ENCODE measurements around the gene CLEC17A. TPM values are rescaled to one million over a fixed set of nuclear protein-coding genes. Genes with fewer than 3 reads are reported as not detected.
A peak's percentile ranks its signal among the peaks of the same experiment; 100 is the strongest.
"Not testable (repeated sequence)": the region's sequence is repeated elsewhere in the genome, so short reads cannot be mapped to it uniquely, and the experiment has no call there.

Gene CLEC17A
- total RNA-seq, 2 donors from 2014 or later: 0.12 to 0.32 TPM

DNA sequence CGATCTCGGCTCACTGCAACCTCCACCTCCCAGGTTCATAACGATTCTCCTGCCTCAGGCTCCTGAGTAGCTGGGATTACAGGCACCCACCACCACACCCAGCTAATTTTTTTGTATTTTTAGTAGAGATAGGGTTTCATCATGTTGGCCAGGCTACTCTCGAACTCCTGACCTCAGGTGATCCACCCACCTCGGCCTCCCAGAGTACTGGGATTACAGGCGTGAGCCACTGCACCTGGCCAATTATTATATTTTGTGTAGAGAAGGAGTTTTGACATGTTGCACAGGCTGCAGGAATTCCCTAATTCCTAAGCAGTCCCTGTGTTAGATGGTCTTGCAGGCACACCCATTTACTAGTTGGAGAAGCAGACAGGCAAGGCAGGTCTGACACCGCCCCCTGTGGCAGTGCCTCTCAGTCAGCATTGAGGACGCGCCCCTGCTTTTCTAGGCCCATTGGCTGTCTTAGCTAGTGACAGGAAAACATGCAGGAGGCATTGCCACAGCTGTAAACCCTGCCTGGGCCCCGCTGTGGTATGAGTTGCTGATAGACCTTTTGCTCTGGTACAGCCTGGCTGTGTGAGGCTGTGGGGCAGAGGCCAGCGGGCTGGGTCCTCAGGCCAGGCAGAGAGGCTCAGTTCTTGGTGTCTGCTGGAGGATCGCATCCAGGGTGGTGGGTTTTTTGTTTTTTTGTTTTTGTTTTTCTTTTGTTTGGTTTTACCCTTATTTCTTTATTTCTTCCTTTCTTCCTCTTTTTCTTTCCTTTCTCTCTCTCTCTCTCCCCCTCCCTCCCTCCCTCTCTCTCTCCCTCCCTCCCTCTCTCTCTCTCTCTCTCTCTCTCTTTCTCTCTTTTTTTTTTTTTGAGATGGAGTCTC is 31.5 kb upstream of the CLEC17A start:
- peak; percentile 81 for DNase-seq
- H3K27ac ChIP-seq: peak overlapping the region; percentile 60

DNA sequence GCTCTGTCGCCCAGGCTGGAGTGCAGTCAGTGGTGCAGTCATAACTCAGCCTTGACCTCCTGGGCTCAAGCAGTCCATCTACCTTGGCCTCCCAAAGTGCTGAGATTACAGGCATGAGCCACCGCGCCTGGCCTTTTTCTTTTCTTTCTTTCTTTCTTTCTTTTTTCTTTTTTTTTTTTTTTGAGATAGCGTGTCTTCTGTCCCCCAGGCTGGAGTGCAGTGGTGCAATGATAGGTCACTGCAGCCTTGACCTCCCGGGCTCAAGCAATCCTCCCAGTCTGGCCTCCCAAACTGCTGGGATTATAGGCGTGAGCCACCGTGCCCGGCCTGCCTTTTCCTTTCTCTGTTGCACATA is 30.9 kb upstream of the CLEC17A start:
- H3K36me3 ChIP-seq; H3K9ac ChIP-seq (ENCODE audit: low read depth in 2 of 2, low read length in 2 of 2); H3K4me3 ChIP-seq; H3K9me3 ChIP-seq; intact Hi-C loops (cut with DNase I); H3K27me3 ChIP-seq; H3K27ac ChIP-seq; DNase-seq: not testable (repeated sequence)
- H3K4me1 ChIP-seq: peaks cover 14% of the 10 kb centered on the region

More for the DNA sequence above, 31.5 kb upstream of the CLEC17A start:
- TF ChIP-seq, protein P1, sequence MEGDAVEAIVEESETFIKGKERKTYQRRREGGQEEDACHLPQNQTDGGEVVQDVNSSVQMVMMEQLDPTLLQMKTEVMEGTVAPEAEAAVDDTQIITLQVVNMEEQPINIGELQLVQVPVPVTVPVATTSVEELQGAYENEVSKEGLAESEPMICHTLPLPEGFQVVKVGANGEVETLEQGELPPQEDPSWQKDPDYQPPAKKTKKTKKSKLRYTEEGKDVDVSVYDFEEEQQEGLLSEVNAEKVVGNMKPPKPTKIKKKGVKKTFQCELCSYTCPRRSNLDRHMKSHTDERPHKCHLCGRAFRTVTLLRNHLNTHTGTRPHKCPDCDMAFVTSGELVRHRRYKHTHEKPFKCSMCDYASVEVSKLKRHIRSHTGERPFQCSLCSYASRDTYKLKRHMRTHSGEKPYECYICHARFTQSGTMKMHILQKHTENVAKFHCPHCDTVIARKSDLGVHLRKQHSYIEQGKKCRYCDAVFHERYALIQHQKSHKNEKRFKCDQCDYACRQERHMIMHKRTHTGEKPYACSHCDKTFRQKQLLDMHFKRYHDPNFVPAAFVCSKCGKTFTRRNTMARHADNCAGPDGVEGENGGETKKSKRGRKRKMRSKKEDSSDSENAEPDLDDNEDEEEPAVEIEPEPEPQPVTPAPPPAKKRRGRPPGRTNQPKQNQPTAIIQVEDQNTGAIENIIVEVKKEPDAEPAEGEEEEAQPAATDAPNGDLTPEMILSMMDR (IDR thresholded peaks at IDR 0.05): peak; percentile 41
- H3K4me1 ChIP-seq; intact Hi-C loops (cut with DNase I); H3K9me3 ChIP-seq; H3K27me3 ChIP-seq; H3K36me3 ChIP-seq; H3K4me3 ChIP-seq: not testable (repeated sequence)
- peak overlapping the region in 1 of 2 donors; percentile 55 for H3K9ac ChIP-seq (ENCODE audit: low read depth in 2 of 2, low read length in 2 of 2)

GRCh38 chr19:14553042-14553938 is 29.6 kb upstream of the CLEC17A start:
- H3K27me3 ChIP-seq: no peaks in the 10 kb centered on the region
- no peaks in the 10 kb centered on the region for H3K36me3 ChIP-seq
- TF ChIP-seq, protein P1 (IDR thresholded peaks at IDR 0.05): no peak
- no peaks in the 10 kb centered on the region for H3K9me3 ChIP-seq
- no peak overlapping the region for H3K27ac ChIP-seq
- no peak for DNase-seq
- intact Hi-C loops (cut with DNase I): no loop called here
- H3K4me3 ChIP-seq: no peak overlapping the region
- H3K9ac ChIP-seq (ENCODE audit: low read depth in 2 of 2, low read length in 2 of 2): no peak overlapping the region
- H3K4me1 ChIP-seq: peaks cover 14% of the 10 kb centered on the region

- TF ChIP-seq, protein P1 (IDR thresholded peaks at IDR 0.05): no peak
- H3K9me3 ChIP-seq: no peaks in the 10 kb centered on the region
- H3K36me3 ChIP-seq: no peaks in the 10 kb centered on the region
- H3K27me3 ChIP-seq: no peaks in the 10 kb centered on the region
- no peak overlapping the region for H3K9ac ChIP-seq (ENCODE audit: low read depth in 2 of 2, low read length in 2 of 2)
- H3K4me1 ChIP-seq: peaks cover 14% of the 10 kb centered on the region
- intact Hi-C loops (cut with DNase I): no loop called here
- no peak overlapping the region for H3K27ac ChIP-seq
- no peak for DNase-seq
- no peak overlapping the region for H3K4me3 ChIP-seq
Measured at GRCh38 chr19:14553939-14554243, 29.0 kb upstream of the CLEC17A start.

GRCh38 chr19:14554382-14554812 is 28.5 kb upstream of the CLEC17A start:
- Histone ChIP-seq H3K4me1 (peaks cover 14% of the 10 kb centered on the region), H3K9me3 (no peaks in the 10 kb centered on the region), H3K27me3 (no peaks in the 10 kb centered on the region), H3K9ac (ENCODE audit: low read depth in 2 of 2, low read length in 2 of 2) (no peak overlapping the region), H3K4me3 (no peak overlapping the region), H3K27ac (no peak overlapping the region), H3K36me3 (no peaks in the 10 kb centered on the region)
- intact Hi-C loops (cut with DNase I): no loop called here
- DNase-seq: peak; percentile 45
- TF ChIP-seq, protein P1 (IDR thresholded peaks at IDR 0.05): no peak

All from colonic mucosa (tissue), 4 donors.